KBM-7 (cell line): ENCODE measurements around the gene RNU7-1.

ENCODE experiments used
- DNase-seq: peaks from one replicate; pipeline ENCODE4 v3.0.0-alpha.2; 2015
- in situ Hi-C: fragments of 300-500 bp; cut with MboI; formaldehyde crosslinking; loops from 2 replicates; pipeline ENCODE4 v1.14.3; 2020; ENCODE audit warnings: low sequenced_read_pairs, low pct_unique_long_range_greater_than_20kb, mixed read lengths

RNU7-1 gene

GRCh38 chr12:6980075-6980474, 36.5 kb downstream of the RNU7-1 start:
- in situ Hi-C loops, result no loop called here

DNA sequence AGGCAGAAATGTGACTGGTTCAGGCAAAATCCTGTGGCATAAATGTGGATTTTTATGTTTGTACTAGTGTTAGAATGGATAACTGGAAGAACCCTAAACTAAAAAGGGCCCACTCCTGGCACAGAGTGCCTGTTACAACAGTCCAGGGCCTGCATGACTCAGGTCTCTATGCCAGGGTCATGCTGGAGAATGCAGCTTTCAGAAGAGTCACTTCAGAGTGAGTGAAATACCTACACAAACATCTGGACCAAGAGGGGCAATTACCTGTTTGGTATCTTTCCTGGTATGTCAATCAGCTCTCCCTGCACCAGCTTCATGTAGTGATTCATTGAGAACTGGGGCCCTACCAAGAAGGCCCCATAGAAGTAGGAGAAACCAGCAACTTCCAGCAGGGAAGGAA, 37.1 kb downstream of the RNU7-1 start:
- in situ Hi-C loops, result no loop called here

More at GRCh38 chr12:6980075-6980474, 36.5 kb downstream of the RNU7-1 start:
- DNase-seq, result no peak

DNA sequence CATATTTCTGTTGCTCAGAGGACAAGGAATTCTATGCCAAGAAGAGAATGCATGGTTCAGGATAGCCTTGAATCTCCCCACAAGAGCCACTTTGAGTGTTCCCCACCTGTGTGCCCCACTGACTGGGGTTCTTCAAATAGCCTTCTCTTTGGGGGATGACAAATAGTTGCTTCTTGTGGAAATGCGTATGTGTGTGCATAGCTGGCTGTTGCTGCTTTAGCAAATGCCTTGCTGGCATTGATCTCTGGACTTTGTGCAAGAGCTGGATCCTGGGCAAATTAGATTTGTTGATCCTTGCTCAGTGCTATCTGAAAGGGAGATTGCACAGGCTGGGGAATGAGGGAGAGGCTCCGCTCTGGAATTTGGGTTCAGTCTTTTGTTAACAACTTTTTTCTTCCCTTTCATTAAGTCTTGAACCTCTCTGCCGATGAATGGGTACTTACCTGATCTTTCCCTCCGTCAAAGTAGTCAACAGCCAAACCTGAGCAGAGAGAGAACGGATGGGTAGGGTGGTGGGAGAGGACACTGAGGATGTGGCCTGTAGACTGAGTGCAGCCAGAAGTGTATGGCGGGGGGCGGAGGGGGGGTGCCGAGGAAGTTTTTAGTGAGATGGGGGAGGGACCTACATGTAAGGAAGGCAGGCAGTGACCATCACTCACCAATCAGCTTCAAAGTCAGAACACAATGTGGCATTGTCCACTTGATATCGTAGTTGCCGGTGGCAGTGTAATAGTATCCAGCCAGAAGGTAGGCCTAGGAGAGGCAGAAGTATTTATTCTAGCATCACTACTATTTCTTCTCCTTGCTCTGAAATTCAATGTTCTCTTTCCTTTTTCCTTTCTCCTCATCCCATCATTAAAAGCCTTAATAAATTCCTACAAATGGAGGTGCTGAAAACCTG, 37.8 kb downstream of the RNU7-1 start:
- in situ Hi-C loops, result no loop called here
- DNase-seq, result no peak

More for the DNA sequence above, 37.1 kb downstream of the RNU7-1 start:
- no peak for DNase-seq

DNA sequence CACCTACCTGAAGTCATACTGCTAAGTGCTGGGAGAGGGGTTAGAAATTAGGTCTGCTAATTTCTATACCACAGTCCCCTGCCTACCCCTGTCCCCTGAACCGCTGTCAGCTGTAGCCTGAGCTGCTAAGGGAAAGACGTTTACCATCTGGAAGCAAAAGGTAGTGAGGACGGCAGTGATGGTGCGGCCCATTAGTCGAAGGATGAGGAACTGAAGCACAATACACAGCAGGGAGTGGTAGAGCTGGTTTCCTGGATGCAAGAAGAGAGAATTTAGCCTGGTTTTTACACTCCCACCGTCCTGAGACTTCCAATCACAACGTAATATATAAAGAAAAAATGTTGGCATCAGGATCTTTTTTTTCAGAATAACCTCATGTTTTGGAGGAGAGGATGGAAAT, 38.9 kb downstream of the RNU7-1 start:
- DNase-seq, result no peak
- in situ Hi-C loops, result no loop called here

DNA sequence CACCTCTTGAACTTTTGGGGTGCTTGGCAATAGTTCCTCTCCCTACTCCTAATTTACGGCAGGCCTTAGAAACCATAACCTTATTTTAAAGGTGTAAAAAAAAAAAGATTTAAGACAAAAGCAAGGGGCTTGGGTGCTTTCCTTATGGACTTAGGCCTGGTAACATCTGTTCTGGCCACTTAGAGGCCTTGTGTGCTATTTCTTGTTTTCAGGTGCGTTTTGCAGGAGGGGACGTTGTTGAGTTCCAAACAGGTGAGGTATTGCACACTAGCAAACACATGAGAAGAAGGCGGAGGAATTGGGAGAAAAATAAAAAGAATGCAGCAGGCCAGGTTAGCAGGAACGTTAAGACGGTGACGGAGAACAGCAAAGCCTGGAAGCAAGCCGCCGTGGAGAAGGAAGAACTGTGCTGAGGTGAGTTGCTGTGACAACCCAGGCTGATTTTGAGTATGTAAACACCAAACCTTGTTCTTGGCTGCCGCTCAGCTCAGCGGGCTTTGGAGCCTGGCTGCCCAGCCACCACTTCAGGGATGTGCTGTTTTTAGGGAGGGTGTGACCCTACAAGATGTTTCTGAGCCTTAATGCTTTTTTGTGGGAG, 44.4 kb downstream of the RNU7-1 start:
- in situ Hi-C loops, result no loop called here
- no peak for DNase-seq
